Hepatocyte (in vitro differentiated cells): ENCODE data around the gene TEX35. TPM values are rescaled to one million over a fixed set of nuclear protein-coding genes. Genes with fewer than 3 reads are reported as not detected.

Source experiments
- DNase-seq: peaks from one replicate; pipeline ENCODE4 v3.0.0-alpha.2; 2016; ENCODE audit warnings: low spot score
- H2AFZ ChIP-seq: fragments of 200-600 bp; sonication (generic); 2 replicates; pipeline ENCODE4 v1.6.0; 2016; ENCODE audit warnings: antibody characterized with exemption, mild to moderate bottlenecking
- H3K27ac ChIP-seq: fragments of 200-600 bp; sonication (generic); 2 replicates; pipeline ENCODE4 v1.5.1; 2016; ENCODE audit warnings: mild to moderate bottlenecking
- H3K27me3 ChIP-seq: fragments of 200-600 bp; sonication (generic); 2 replicates; pipeline ENCODE4 v1.6.1; 2016
- H3K36me3 ChIP-seq: fragments of 200-600 bp; sonication (generic); replicated peaks from 2 replicates; pipeline ENCODE4 v1.5.1; 2016; ENCODE audit warnings: low read depth; ENCODE audit not compliant: insufficient read depth
- H3K4me1 ChIP-seq: fragments of 200-600 bp; sonication (generic); 2 replicates; pipeline ENCODE4 v1.5.1; 2016; ENCODE audit warnings: mild to moderate bottlenecking, moderate library complexity; ENCODE audit not compliant: insufficient read depth
- H3K4me2 ChIP-seq: fragments of 200-600 bp; sonication (generic); 2 replicates; pipeline ENCODE4 v1.6.0; 2016
- H3K4me3 ChIP-seq: fragments of 200-600 bp; sonication (generic); 2 replicates; pipeline ENCODE4 v1.5.1; 2016; ENCODE audit warnings: mild to moderate bottlenecking
- H3K79me2 ChIP-seq: fragments of 200-600 bp; sonication (generic); 2 replicates; pipeline ENCODE4 v1.6.0; 2017; ENCODE audit warnings: mild to moderate bottlenecking
- H3K9me2 ChIP-seq: fragments of 200-600 bp; sonication (generic); replicated peaks from 2 replicates; pipeline ENCODE4 v1.6.0; 2017; ENCODE audit warnings: mild to moderate bottlenecking; ENCODE audit not compliant: insufficient read depth
- H3K9me3 ChIP-seq: fragments of 200-600 bp; sonication (generic); 2 replicates; pipeline ENCODE4 v1.5.1; 2016; ENCODE audit warnings: low read depth, mild to moderate bottlenecking
- H4K20me1 ChIP-seq: fragments of 200-600 bp; sonication (generic); 2 replicates; pipeline ENCODE4 v1.6.0; 2016; ENCODE audit warnings: mild to moderate bottlenecking; ENCODE audit not compliant: insufficient read depth, poor library complexity, severe bottlenecking
- CTCF ChIP-seq: fragments of 200-600 bp; sonication (generic); IDR thresholded peaks from 2 replicates; pipeline ENCODE4 v1.5.1; 2016; ENCODE audit warnings: antibody characterized with exemption, mild to moderate bottlenecking; ENCODE audit not compliant: poor library complexity
- EZH2 ChIP-seq: fragments of 200-600 bp; sonication (generic); IDR thresholded peaks from 2 replicates; pipeline ENCODE4 v1.6.1; 2016; ENCODE audit warnings: antibody characterized with exemption, mild to moderate bottlenecking, borderline replicate concordance
- EZH2phosphoT487 ChIP-seq: fragments of 200-600 bp; sonication (generic); IDR thresholded peaks from one replicate; pipeline ENCODE4 v1.6.1; 2018; ENCODE audit warnings: antibody characterized with exemption, mild to moderate bottlenecking, low read depth, moderate library complexity; ENCODE audit not compliant: unreplicated experiment, severe bottlenecking
- WGBS: methylation state at CpG from one replicate; pipeline ENCODE4 v1.1.6; 2016; ENCODE audit warnings: low lambda C conversion rate; ENCODE audit errors: missing lambda C conversion rate; 5-methylcytosine and 5-hydroxymethylcytosine counted together
- polyA plus RNA-seq: library from polyadenylated mRNA; unstranded; fragments of >200 nt; fragmentation: Nextera tagmentation; extraction: Ambion mirVana; gene quantifications from 2 replicates; pipeline ENCODE4 v1.2.1, GENCODE V29; 2016
- total RNA-seq: library from RNA; depleted of rRNA; stranded (reverse); fragments of >200 nt; gene quantifications from 2 replicates; pipeline ENCODE4 v1.2.3, GENCODE V29; 2014

Gene TEX35
- total and polyA plus RNA-seq, 2 experiments from 2014 or later = not detected

GRCh38 chr1:178529364-178530036 lies 16.6 kb downstream of the TEX35 start:
- Histone ChIP-seq H3K4me1 (peaks cover 11% of the 10 kb centered on the region), H3K9me3 (no peaks in the 10 kb centered on the region), H3K36me3 (no peaks in the 10 kb centered on the region), H3K79me2 (no peaks in the 10 kb centered on the region), H3K4me3 (no peak overlapping the region), H3K9me2 (no peaks in the 10 kb centered on the region), H2AFZ (no peak overlapping the region), H3K27ac (peak overlapping the region; percentile 55), H3K27me3 (no peaks in the 10 kb centered on the region), H4K20me1 (no peaks in the 10 kb centered on the region), H3K4me2 (no peak overlapping the region)
- TF ChIP-seq EZH2 (no peak), CTCF (no peak), EZH2phosphoT487 (no peak)
- peak; percentile 56 for DNase-seq
- WGBS = 69% methylated on average over 8 of the region's 8 CpGs

- no peaks in the 10 kb centered on the region for H3K27me3 ChIP-seq
- H3K36me3 ChIP-seq = no peaks in the 10 kb centered on the region
- H3K4me3 ChIP-seq = no peak overlapping the region
- H3K4me2 ChIP-seq = no peak overlapping the region
- H4K20me1 ChIP-seq = no peaks in the 10 kb centered on the region
- peak overlapping the region; percentile 59 for H3K27ac ChIP-seq
- WGBS = 66% methylated on average over 2 of the region's 2 CpGs
- TF ChIP-seq EZH2 (no peak), EZH2phosphoT487 (no peak), CTCF (no peak)
- no peaks in the 10 kb centered on the region for H3K9me3 ChIP-seq
- no peaks in the 10 kb centered on the region for H3K9me2 ChIP-seq
- no peak overlapping the region for H2AFZ ChIP-seq
- DNase-seq = peak; percentile 69
- no peaks in the 10 kb centered on the region for H3K79me2 ChIP-seq
- H3K4me1 ChIP-seq = peaks cover 11% of the 10 kb centered on the region
These were observed 17.1 kb downstream of the TEX35 start for GRCh38 chr1:178530037-178530402.

- Histone ChIP-seq H3K79me2 (no peaks in the 10 kb centered on the region), H3K9me2 (no peaks in the 10 kb centered on the region), H3K36me3 (no peaks in the 10 kb centered on the region), H2AFZ (no peak overlapping the region), H3K4me3 (no peak overlapping the region), H3K27me3 (no peaks in the 10 kb centered on the region), H4K20me1 (no peaks in the 10 kb centered on the region), H3K4me2 (no peak overlapping the region), H3K9me3 (no peaks in the 10 kb centered on the region), H3K4me1 (peaks cover 11% of the 10 kb centered on the region), H3K27ac (peak overlapping the region; percentile 59)
- WGBS = 64% methylated on average over 3 of the region's 3 CpGs
- TF ChIP-seq CTCF = no peak
- no peak for TF ChIP-seq EZH2phosphoT487
- TF ChIP-seq EZH2 = no peak
- DNase-seq = no peak
These were observed 17.6 kb downstream of the TEX35 start for GRCh38 chr1:178530502-178530901.
